GOT3 (cell line): ENCODE results near the gene TMPRSS11A.

Experiments
- DNase-seq: peaks from one replicate; lab custom pipeline; 2025; ENCODE audit warnings: mixed read lengths; lab: John Stamatoyannopoulos, UW

TMPRSS11A gene

GRCh38 chr4:67911638-67912037 is 51.7 kb downstream of the TMPRSS11A start:
- no peak for DNase-seq

GRCh38 chr4:67911141-67911540 is 52.2 kb downstream of the TMPRSS11A start:
- no peak for DNase-seq

GRCh38 chr4:67910585-67910905 is 52.7 kb downstream of the TMPRSS11A start:
- no peak for DNase-seq

- DNase-seq = no peak
Observed at GRCh38 chr4:67909905-67910584, 53.2 kb downstream of the TMPRSS11A start.

DNA sequence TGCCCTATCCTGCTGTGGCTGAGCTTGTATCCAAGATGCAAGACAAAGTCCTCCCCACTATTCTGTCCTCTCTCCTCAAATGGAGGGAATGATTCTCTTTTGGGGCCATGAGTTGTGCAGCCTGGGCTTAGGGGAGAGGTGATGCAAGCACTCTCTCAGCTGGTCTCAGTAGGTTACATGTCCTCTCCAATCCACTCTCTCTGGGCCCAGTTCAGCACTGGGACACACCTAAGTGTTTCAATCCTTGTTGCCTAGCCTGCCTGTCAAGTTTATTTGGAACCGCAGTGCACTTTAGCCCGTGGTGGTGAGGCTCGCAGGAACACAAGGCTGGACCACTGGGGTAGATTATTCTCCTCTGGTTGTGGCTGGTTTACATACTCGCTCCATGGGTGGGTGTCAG is 55.6 kb downstream of the TMPRSS11A start:
- DNase-seq = no peak

GRCh38 chr4:67899096-67899495 is 64.2 kb downstream of the TMPRSS11A start:
- no peak for DNase-seq

DNA sequence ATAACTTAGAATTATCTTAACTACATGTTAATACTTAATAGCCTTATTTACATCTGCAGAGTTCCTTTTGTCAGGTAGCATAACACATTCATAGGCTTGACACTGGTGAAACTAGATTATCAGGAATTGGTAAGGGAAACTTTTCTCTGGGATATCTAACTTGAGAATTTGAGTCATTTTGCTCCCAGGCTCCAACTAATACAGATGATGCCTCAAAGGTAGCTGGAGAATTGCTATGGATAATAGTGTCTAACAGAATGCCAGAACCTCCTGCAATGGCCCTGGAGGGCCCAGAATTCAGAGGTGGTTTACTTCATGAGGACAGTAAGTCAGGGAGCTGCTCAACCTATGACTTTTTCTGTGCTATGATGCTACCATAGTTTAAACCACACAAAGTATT is 65.6 kb downstream of the TMPRSS11A start:
- DNase-seq = no peak

- no peak for DNase-seq
Observed at GRCh38 chr4:67896421-67897065, 66.8 kb downstream of the TMPRSS11A start.

GRCh38 chr4:67894659-67895058 is 68.6 kb downstream of the TMPRSS11A start:
- DNase-seq = no peak

GRCh38 chr4:67892905-67893304 is 70.4 kb downstream of the TMPRSS11A start:
- no peak for DNase-seq

DNA sequence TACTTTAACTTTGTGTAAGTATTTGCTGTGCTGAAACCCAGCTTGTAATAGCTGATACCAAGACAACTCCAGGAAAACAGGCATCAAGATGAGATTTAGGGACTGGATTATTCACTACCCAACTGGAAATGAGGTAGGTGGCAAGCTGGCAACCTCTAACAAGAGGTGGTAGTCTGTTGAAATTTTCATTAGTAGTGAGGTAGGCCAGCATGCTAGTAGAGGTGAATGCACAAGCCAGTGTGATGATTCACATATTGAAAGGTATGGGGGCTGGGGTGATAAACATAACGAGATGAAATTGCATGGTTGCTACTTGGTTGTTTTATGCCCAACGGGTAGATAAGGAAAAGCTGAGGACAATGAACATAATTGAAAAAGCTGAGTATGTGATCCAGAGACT is 71.0 kb downstream of the TMPRSS11A start:
- DNase-seq = no peak

DNA sequence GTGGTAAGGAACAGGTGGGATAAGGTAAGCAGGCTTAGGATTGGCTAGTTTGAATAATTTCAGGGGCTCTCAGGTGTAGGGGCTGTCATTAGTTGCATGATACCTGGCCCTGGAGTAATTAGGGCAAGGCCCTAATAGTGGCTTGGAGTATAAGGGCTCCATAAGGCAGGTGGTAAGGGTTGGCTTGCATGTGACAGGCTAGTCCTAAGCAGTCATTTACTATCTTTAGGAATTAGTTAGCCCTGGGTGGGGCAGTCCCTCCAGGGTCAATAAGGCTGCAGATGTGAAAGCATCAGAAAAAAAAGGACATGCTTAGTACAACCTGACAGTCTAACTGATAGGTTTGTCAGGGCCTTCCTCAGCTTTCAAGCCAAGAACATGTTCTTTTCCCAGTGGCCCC is 71.6 kb downstream of the TMPRSS11A start:
- DNase-seq = no peak

DNA sequence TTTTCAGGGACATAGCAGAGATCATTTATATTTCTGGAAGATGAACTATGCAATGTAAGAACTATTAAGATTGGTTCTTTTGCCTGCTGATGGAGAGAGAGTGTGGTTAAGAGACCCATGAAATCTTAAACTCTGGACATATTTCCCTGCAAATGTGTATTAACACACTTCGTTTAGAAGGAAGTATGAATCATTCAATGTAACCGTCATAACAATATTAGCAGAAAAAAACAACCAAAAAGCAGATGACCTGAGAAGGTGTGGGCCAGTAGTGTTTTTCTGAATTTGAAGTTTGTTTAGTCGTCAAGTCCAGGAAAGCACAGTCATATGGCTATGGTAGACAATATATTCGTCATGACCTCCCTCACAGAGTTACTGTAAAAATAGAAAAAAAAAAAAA is 77.0 kb downstream of the TMPRSS11A start:
- DNase-seq = no peak

GRCh38 chr4:67885762-67886161 is 77.5 kb downstream of the TMPRSS11A start:
- DNase-seq = no peak

GRCh38 chr4:67884701-67885100 is 78.6 kb downstream of the TMPRSS11A start:
- no peak for DNase-seq

GRCh38 chr4:67883902-67884301 is 79.4 kb downstream of the TMPRSS11A start, which contains the start of gene TMPRSS11D:
Gene TMPRSS11D (minus strand): TSS chr4:67884002. CDS start chr4:67883933, 69 bp downstream.
- no peak for DNase-seq

- DNase-seq = no peak
Observed at GRCh38 chr4:67883458-67883857, 79.8 kb downstream of the TMPRSS11A start.

DNA sequence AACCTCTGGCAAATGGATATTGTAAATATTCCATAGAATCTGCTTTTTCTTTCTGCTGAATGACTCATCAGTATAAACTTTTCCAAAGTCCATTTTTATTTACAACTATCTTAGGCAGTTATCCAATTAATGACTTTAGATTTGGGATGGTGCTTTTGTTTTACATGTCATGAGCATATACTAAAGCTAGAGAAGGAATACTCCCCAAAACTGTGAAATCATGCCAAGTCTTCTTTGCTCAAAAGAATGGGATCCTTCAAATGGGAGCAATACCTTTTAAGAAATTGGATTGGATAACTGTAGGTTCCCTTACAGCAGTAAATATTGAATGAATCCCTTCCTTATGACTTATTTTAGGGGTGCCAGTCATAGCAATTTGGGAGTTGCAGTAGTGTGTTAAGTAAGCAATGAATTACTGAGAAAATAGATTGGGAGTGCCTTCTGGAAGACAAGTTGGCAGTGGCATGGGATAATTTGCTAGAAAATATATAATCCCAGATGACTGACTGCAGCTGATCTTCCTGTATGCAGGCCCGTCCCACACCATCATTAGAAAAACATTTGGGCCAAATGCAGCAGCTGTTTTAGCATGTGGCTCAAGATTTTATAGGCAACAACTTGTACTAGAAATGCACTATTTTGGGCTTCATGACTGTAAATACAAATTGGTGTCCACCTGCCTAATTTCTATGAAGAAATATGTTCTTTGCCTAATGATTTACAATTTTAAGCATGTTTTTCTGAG is 82.3 kb downstream of the TMPRSS11A start:
- no peak for DNase-seq

GRCh38 chr4:67879486-67879885 is 83.8 kb downstream of the TMPRSS11A start:
- no peak for DNase-seq

DNA sequence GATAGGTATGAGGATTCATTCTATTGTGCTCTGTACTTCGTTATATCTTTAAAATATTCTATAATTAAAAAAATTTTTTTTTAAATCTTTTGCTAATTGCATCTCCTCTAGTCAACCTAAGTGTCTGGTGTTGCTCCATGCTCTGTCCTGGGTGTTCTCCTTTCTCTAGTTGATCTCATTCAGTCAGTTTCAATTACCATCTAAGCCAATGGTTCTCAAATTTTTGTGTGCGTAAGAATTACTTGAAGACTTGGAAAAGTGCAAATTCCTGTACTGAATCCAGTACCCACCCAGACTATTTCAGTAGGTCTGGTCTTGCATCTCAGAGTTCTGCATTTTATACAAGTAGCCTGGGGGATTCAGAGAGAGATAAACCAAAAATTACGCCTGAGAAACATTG is 86.2 kb downstream of the TMPRSS11A start:
- DNase-seq = no peak

GRCh38 chr4:67874986-67875385 is 88.3 kb downstream of the TMPRSS11A start:
- no peak for DNase-seq

GRCh38 chr4:67873116-67873515 is 90.2 kb downstream of the TMPRSS11A start:
- no peak for DNase-seq

GRCh38 chr4:67871867-67872266 is 91.4 kb downstream of the TMPRSS11A start:
- DNase-seq = no peak
